ENCODE measurements around the gene EBI3. TPM values are rescaled to one million over a fixed set of nuclear protein-coding genes. Genes with fewer than 3 reads are reported as not detected.

EBI3 gene
- total and polyA plus RNA-seq, 2 experiments from 2014 or later = not detected

DNA sequence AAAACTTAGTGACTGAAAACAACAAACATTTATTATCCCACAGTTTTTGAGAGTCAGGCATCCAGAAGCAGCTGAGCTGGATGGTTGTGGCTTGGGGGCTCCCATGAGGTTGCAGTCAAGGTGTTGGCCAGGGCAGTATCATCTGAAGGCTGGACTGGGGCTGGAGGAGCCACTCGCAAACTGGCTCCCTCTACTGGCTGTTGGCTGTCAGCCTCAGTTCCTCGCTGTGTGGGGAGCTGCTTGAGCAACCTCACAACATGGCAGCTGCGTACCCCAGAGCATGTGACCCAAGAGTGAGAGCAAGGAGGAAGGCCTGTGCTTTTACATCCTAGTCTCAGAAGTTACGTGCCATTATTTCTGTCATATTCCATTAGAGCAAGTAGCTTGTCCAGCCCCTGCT is 27.2 kb downstream of the EBI3 start:
- TF ChIP-seq, protein P1, sequence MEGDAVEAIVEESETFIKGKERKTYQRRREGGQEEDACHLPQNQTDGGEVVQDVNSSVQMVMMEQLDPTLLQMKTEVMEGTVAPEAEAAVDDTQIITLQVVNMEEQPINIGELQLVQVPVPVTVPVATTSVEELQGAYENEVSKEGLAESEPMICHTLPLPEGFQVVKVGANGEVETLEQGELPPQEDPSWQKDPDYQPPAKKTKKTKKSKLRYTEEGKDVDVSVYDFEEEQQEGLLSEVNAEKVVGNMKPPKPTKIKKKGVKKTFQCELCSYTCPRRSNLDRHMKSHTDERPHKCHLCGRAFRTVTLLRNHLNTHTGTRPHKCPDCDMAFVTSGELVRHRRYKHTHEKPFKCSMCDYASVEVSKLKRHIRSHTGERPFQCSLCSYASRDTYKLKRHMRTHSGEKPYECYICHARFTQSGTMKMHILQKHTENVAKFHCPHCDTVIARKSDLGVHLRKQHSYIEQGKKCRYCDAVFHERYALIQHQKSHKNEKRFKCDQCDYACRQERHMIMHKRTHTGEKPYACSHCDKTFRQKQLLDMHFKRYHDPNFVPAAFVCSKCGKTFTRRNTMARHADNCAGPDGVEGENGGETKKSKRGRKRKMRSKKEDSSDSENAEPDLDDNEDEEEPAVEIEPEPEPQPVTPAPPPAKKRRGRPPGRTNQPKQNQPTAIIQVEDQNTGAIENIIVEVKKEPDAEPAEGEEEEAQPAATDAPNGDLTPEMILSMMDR (IDR thresholded peaks at IDR 0.05; ENCODE audit: low read depth, low read length) = peak; percentile 6
- H3K9me3 ChIP-seq (ENCODE audit: low read depth) = no peaks in the 10 kb centered on the region
- H3K27ac ChIP-seq = no peak overlapping the region
- H3K4me1 ChIP-seq (ENCODE audit: low read depth) = no peaks in the 10 kb centered on the region
- DNase-seq (ENCODE audit: low read depth in 1 of 2, low spot score in 1 of 2) = no peak
- peaks cover 27% of the 10 kb centered on the region for H3K36me3 ChIP-seq
- H3K4me3 ChIP-seq = no peak overlapping the region
- no peaks in the 10 kb centered on the region for H3K27me3 ChIP-seq

DNA sequence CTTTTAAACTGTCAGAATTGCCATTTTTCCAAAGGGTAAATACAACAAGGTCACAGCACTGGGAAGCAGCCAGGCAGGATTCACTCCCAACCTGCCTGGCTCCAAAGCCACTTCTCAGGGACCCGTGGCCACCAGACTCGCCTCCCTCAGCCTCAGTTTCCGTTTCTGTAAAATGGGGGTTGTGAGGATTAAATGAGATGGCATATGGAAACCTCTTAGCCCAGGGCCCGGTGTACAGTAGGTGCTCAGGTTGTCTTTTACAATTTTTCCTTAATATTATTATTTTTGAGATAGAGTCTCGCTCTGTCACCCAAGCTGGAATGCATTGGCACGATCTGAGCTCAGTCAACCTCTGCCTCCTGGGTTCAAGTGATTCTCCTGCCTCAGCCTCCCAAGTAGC is 27.7 kb downstream of the EBI3 start:
- H3K4me3 ChIP-seq = no peak overlapping the region
- no peaks in the 10 kb centered on the region for H3K4me1 ChIP-seq (ENCODE audit: low read depth)
- H3K27ac ChIP-seq = no peak overlapping the region
- DNase-seq (ENCODE audit: low read depth in 1 of 2, low spot score in 1 of 2) = no peak
- peaks cover 23% of the 10 kb centered on the region for H3K36me3 ChIP-seq
- H3K9me3 ChIP-seq (ENCODE audit: low read depth) = no peaks in the 10 kb centered on the region
- H3K27me3 ChIP-seq = no peaks in the 10 kb centered on the region
- TF ChIP-seq, protein P1 (IDR thresholded peaks at IDR 0.05; ENCODE audit: low read depth, low read length) = no peak

DNA sequence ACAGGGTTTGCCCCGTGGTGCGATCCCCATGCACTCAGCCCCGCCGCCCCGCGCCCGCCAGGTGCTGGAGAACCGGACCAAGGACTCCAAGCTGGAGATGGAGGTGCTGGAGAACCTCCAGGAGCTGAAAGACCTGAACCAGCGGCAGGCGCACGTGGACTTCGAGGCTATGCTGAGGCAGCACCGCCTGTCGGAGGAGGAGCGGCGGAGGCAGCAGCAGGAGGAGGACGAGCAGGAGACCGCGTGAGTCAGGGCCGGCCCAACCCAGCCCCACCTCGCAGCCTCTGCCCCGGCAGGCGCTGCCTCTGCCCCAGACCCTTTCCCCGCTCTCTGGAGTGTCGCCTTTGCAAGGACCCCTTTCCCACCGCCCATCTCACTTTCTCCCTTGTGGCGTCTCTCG is 28.9 kb downstream of the EBI3 start:
- no peak for DNase-seq (ENCODE audit: low read depth in 1 of 2, low spot score in 1 of 2)
- TF ChIP-seq, protein P1 (IDR thresholded peaks at IDR 0.05; ENCODE audit: low read depth, low read length) = no peak
- H3K4me1 ChIP-seq (ENCODE audit: low read depth) = no peaks in the 10 kb centered on the region
- no peak overlapping the region for H3K4me3 ChIP-seq
- no peak overlapping the region for H3K27ac ChIP-seq
- H3K27me3 ChIP-seq = no peaks in the 10 kb centered on the region
- H3K36me3 ChIP-seq = peaks cover 19% of the 10 kb centered on the region
- H3K9me3 ChIP-seq (ENCODE audit: low read depth) = no peaks in the 10 kb centered on the region

DNA sequence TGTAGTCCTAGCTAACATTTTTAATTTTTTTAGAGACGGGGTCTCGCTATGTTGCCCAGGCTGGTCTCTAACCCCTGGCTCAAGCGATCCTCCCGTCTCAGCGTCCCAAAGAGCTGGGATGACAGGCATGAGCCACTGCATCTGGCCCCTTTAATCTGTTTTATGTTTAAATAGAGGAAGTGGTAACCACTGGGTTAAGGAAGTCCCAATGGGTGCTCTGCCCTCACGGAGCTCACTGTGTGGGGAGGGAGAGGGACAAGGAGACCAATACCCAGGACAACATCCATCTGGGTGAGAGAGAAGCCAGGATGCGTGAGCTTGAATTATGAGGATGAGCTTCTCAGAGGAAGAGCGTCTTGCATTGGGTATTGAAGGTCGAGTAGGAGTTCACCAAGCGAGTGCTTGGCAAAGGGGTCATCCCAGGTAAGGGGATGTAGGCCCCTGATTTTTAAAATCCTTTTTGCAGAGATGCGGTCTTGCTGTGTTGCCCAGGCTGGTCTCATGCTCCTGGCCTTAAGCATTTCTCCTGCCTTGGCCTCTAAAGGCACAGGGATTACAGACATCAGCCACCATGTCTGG is 31.4 kb downstream of the EBI3 start:
- no peaks in the 10 kb centered on the region for H3K27me3 ChIP-seq
- H3K36me3 ChIP-seq = peaks cover 12% of the 10 kb centered on the region
- TF ChIP-seq, protein P1 (IDR thresholded peaks at IDR 0.05; ENCODE audit: low read depth, low read length) = no peak
- no peak for DNase-seq (ENCODE audit: low read depth in 1 of 2, low spot score in 1 of 2)
- no peak overlapping the region for H3K4me3 ChIP-seq
- no peaks in the 10 kb centered on the region for H3K9me3 ChIP-seq (ENCODE audit: low read depth)
- H3K27ac ChIP-seq = no peak overlapping the region
- no peaks in the 10 kb centered on the region for H3K4me1 ChIP-seq (ENCODE audit: low read depth)

DNA sequence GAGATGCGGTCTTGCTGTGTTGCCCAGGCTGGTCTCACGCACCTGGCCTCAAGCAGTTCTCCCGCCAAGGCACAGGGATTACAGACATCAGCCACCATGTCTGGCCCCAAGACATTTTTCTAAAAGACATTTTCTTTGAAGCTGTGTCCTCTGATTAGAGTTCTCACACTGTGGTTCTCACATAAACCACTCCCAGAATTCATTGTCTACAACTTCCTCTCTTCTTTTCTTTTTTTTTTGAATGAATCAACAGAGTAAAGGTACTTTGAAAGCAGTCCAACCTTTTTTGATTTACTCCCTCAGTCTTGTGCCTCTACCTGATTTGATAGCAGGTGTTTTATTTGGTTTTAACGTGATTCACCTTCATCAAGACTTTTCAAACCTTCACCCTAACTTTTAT is 35.5 kb downstream of the EBI3 start:
- DNase-seq (ENCODE audit: low read depth in 1 of 2, low spot score in 1 of 2) = no peak
- TF ChIP-seq, protein P1 (IDR thresholded peaks at IDR 0.05; ENCODE audit: low read depth, low read length) = no peak
- H3K27me3 ChIP-seq = no peaks in the 10 kb centered on the region
- H3K9me3 ChIP-seq (ENCODE audit: low read depth) = no peaks in the 10 kb centered on the region
- no peak overlapping the region for H3K4me3 ChIP-seq
- no peak overlapping the region for H3K27ac ChIP-seq
- no peaks in the 10 kb centered on the region for H3K4me1 ChIP-seq (ENCODE audit: low read depth)
- H3K36me3 ChIP-seq = peaks cover 3% of the 10 kb centered on the region
